ENCODE results near the gene TAC3.

GRCh38 chr12:57051011-57051410 lies 34.7 kb upstream of the TAC3 start:
- TF ChIP-seq CTCF (IDR thresholded peaks at IDR 0.05): no peak
- no peak for TF ChIP-seq POLR2A (IDR thresholded peaks at IDR 0.05)
- no peak for TF ChIP-seq POLR2AphosphoS5 (IDR thresholded peaks at IDR 0.05)
